Activated CD4-positive, alpha-beta T cell treated with anti-CD3 and anti-CD28 coated beads for 36 hours (primary cell): ENCODE data around the gene TK1. TPM values are rescaled to one million over a fixed set of nuclear protein-coding genes. Genes with fewer than 3 reads are reported as not detected.

Experiments used
- ATAC-seq: fragments of 200-7000 bp; cut with Tn5 transposase; one replicate; pipeline ENCODE4 v1.10.0; 2021; ENCODE audit warnings: mild to moderate bottlenecking, moderate library complexity
- CTCF ChIA-PET: fragments of 350-600 bp; sonication (Branson Sonifier 250); formaldehyde crosslinking; loops from one replicate; lab custom pipeline; 2021; ENCODE audit warnings: antibody characterized with exemption; lab: Charles Lee
- POLR2A ChIA-PET: fragments of 350-600 bp; sonication (Branson Sonifier 250); formaldehyde crosslinking; loops from one replicate; lab custom pipeline; 2021; ENCODE audit warnings: antibody characterized with exemption, inconsistent platforms; lab: Charles Lee
- DNase-seq: peaks from one replicate; pipeline ENCODE4 v3.0.0-alpha.2; 2020
- H3K27ac Mint-ChIP-seq: one replicate; pipeline ENCODE4 v1.8.0; 2021; ENCODE audit warnings: mixed read lengths
- H3K27me3 Mint-ChIP-seq: one replicate; pipeline ENCODE4 v1.8.0; 2021; ENCODE audit warnings: mixed read lengths
- H3K36me3 Mint-ChIP-seq: one replicate; pipeline ENCODE4 v1.8.0; 2021; ENCODE audit warnings: low read depth, mixed read lengths
- H3K4me1 Mint-ChIP-seq: one replicate; pipeline ENCODE4 v1.8.0; 2021; ENCODE audit warnings: mixed read lengths
- H3K4me3 Mint-ChIP-seq: one replicate; pipeline ENCODE4 v1.8.0; 2021; ENCODE audit warnings: mild to moderate bottlenecking, moderate library complexity, mixed read lengths
- H3K9me3 Mint-ChIP-seq: one replicate; pipeline ENCODE4 v1.8.0; 2021; ENCODE audit warnings: low read depth, mixed read lengths
- intact Hi-C, 2 experiments: fragments of 100-400 bp; cut with DNase I in 1 of 2; cut with micrococcal nuclease in 1 of 2; formaldehyde crosslinking; loops; one replicate each; pipeline versions ENCODE4 v1.14.2 to v1.15.1; 2022 to 2024; cut with DNase I, micrococcal nuclease
- total RNA-seq, 2 experiments: library from RNA; stranded (reverse); gene quantifications; one replicate each; pipeline ENCODE4 v1.2.3, GENCODE V29; 2021

TK1 gene
- total RNA-seq, 2 experiments from 2014 or later = 157 to 195 TPM

- ATAC-seq (no peak), DNase-seq (no peak)
- ChIA-PET POLR2A (no interaction called here), CTCF (interaction anchor here (0.8 to 1.0 kb wide), 2 partner anchors 55 to 132 kb away, joined by 3 read pairs; no protein-coding TSS in a partner anchor)
- Mint-ChIP-seq H3K27me3 (no peaks in the 10 kb centered on the region), H3K27ac (no peak overlapping the region), H3K4me1 (peaks cover 5% of the 10 kb centered on the region), H3K36me3 (peaks cover 13% of the 10 kb centered on the region), H3K9me3 (no peaks in the 10 kb centered on the region), H3K4me3 (no peak overlapping the region)
- intact Hi-C loops = no loop called here
Measured at GRCh38 chr17:78197147-78197832, 10.4 kb upstream of the TK1 start.

- ChIA-PET CTCF (interaction anchor here (1.0 kb wide), 1 partner anchor 132 kb away, joined by 3 read pairs; no protein-coding TSS in a partner anchor), POLR2A (no interaction called here)
- ATAC-seq (no peak), DNase-seq (no peak)
- H3K27me3 Mint-ChIP-seq = no peaks in the 10 kb centered on the region
- H3K27ac Mint-ChIP-seq = no peak overlapping the region
- H3K4me1 Mint-ChIP-seq = peaks cover 5% of the 10 kb centered on the region
- no peaks in the 10 kb centered on the region for H3K9me3 Mint-ChIP-seq
- no peak overlapping the region for H3K4me3 Mint-ChIP-seq
- H3K36me3 Mint-ChIP-seq = peaks cover 15% of the 10 kb centered on the region
- intact Hi-C loops = no loop called here
Measured at GRCh38 chr17:78196716-78197115, 9.9 kb upstream of the TK1 start.

GRCh38 chr17:78185981-78186691 is 716 bp downstream of the TK1 start:
- Mint-ChIP-seq H3K9me3 (no peaks in the 10 kb centered on the region), H3K4me3 (peak overlapping the region; percentile 78), H3K27ac (peak overlapping the region; percentile 42), H3K36me3 (peaks cover 40% of the 10 kb centered on the region), H3K4me1 (peaks cover 29% of the 10 kb centered on the region), H3K27me3 (no peaks in the 10 kb centered on the region)
- intact Hi-C loops = loop anchor here (2.0 kb wide), 4 partner anchors 17 to 227 kb away; partner anchors contain the start of genes SOCS3 (in 1 of the 2), SYNGR2 (in 1 of the 2) and TNRC6C (in 1 of the 2)
- POLR2A ChIA-PET = interaction anchor here (0.6 to 1.2 kb wide), 5 partner anchors 10 to 579 kb away, joined by 3 to 5 read pairs (median 4); no protein-coding TSS in a partner anchor
- DNase-seq = peak; percentile 45
- CTCF ChIA-PET = interaction anchor here (0.6 to 3.2 kb wide), 5 partner anchors 10 to 951 kb away, joined by 3 to 21 read pairs (median 4); no protein-coding TSS in a partner anchor
- peak; percentile 12 for ATAC-seq

GRCh38 chr17:78184868-78185267 is 2.0 kb downstream of the TK1 start:
- H3K4me3 Mint-ChIP-seq = peak overlapping the region; percentile 78
- POLR2A ChIA-PET = no interaction called here
- intact Hi-C loops = no loop called here
- peaks cover 46% of the 10 kb centered on the region for H3K36me3 Mint-ChIP-seq
- DNase-seq (no peak), ATAC-seq (no peak)
- peaks cover 31% of the 10 kb centered on the region for H3K4me1 Mint-ChIP-seq
- peak overlapping the region; percentile 53 for H3K27ac Mint-ChIP-seq
- CTCF ChIA-PET = interaction anchor here (0.6 to 1.2 kb wide), 3 partner anchors 9 to 364 kb away, joined by 3 read pairs; no protein-coding TSS in a partner anchor
- no peaks in the 10 kb centered on the region for H3K9me3 Mint-ChIP-seq
- no peaks in the 10 kb centered on the region for H3K27me3 Mint-ChIP-seq

- H3K27me3 Mint-ChIP-seq = no peaks in the 10 kb centered on the region
- peaks cover 31% of the 10 kb centered on the region for H3K4me1 Mint-ChIP-seq
- H3K4me3 Mint-ChIP-seq = peak overlapping the region; percentile 78
- ATAC-seq (no peak), DNase-seq (no peak)
- POLR2A ChIA-PET = no interaction called here
- H3K36me3 Mint-ChIP-seq = peaks cover 51% of the 10 kb centered on the region
- no peak overlapping the region for H3K27ac Mint-ChIP-seq
- no peaks in the 10 kb centered on the region for H3K9me3 Mint-ChIP-seq
- CTCF ChIA-PET = interaction anchor here (0.6 to 1.2 kb wide), 3 partner anchors 9 to 364 kb away, joined by 3 read pairs; no protein-coding TSS in a partner anchor
- intact Hi-C loops = no loop called here
Measured at GRCh38 chr17:78184351-78184750, 2.5 kb downstream of the TK1 start.

- H3K27me3 Mint-ChIP-seq = no peaks in the 10 kb centered on the region
- CTCF ChIA-PET = interaction anchor here (0.7 to 1.2 kb wide), 2 partner anchors 8 to 73 kb away, joined by 3 read pairs; no protein-coding TSS in a partner anchor
- peaks cover 31% of the 10 kb centered on the region for H3K4me1 Mint-ChIP-seq
- H3K27ac Mint-ChIP-seq = no peak overlapping the region
- no peak for ATAC-seq
- peak overlapping the region; percentile 1 for H3K4me3 Mint-ChIP-seq
- H3K36me3 Mint-ChIP-seq = peaks cover 55% of the 10 kb centered on the region
- POLR2A ChIA-PET = no interaction called here
- no peaks in the 10 kb centered on the region for H3K9me3 Mint-ChIP-seq
- intact Hi-C loops = no loop called here
- no peak for DNase-seq
Measured at GRCh38 chr17:78183916-78184315, 2.9 kb downstream of the TK1 start.

- ATAC-seq (no peak), DNase-seq (no peak)
- H3K27ac Mint-ChIP-seq = no peak overlapping the region
- H3K4me1 Mint-ChIP-seq = peaks cover 28% of the 10 kb centered on the region
- no peaks in the 10 kb centered on the region for H3K9me3 Mint-ChIP-seq
- intact Hi-C loops = no loop called here
- no peaks in the 10 kb centered on the region for H3K27me3 Mint-ChIP-seq
- POLR2A ChIA-PET = interaction anchor here (0.6 kb wide), 1 partner anchor 76 kb away, joined by 8 read pairs; no protein-coding TSS in a partner anchor
- peaks cover 60% of the 10 kb centered on the region for H3K36me3 Mint-ChIP-seq
- H3K4me3 Mint-ChIP-seq = no peak overlapping the region
- CTCF ChIA-PET = interaction anchor here (0.6 to 1.5 kb wide), 5 partner anchors 20 to 1602 kb away, joined by 3 to 4 read pairs (median 3); no protein-coding TSS in a partner anchor
Measured at GRCh38 chr17:78182504-78182903, 4.3 kb downstream of the TK1 start.

- H3K36me3 Mint-ChIP-seq = peaks cover 59% of the 10 kb centered on the region
- ATAC-seq (no peak), DNase-seq (no peak)
- no peak overlapping the region for H3K27ac Mint-ChIP-seq
- intact Hi-C loops = no loop called here
- POLR2A ChIA-PET = no interaction called here
- no peak overlapping the region for H3K4me3 Mint-ChIP-seq
- H3K4me1 Mint-ChIP-seq = peaks cover 34% of the 10 kb centered on the region
- no peaks in the 10 kb centered on the region for H3K9me3 Mint-ChIP-seq
- CTCF ChIA-PET = interaction anchor here (0.6 to 0.8 kb wide), 2 partner anchors 9 to 44 kb away, joined by 3 read pairs; no protein-coding TSS in a partner anchor
- no peaks in the 10 kb centered on the region for H3K27me3 Mint-ChIP-seq
Measured at GRCh38 chr17:78180508-78180907, 6.3 kb downstream of the TK1 start.

- POLR2A ChIA-PET = no interaction called here
- H3K36me3 Mint-ChIP-seq = peaks cover 61% of the 10 kb centered on the region
- H3K9me3 Mint-ChIP-seq = no peaks in the 10 kb centered on the region
- CTCF ChIA-PET = no interaction called here
- ATAC-seq (no peak), DNase-seq (no peak)
- H3K4me1 Mint-ChIP-seq = peaks cover 29% of the 10 kb centered on the region
- H3K4me3 Mint-ChIP-seq = no peak overlapping the region
- intact Hi-C loops = no loop called here
- H3K27ac Mint-ChIP-seq = no peak overlapping the region
- H3K27me3 Mint-ChIP-seq = no peaks in the 10 kb centered on the region
Measured at GRCh38 chr17:78180083-78180482, 6.8 kb downstream of the TK1 start.

- ATAC-seq (no peak), DNase-seq (no peak)
- POLR2A ChIA-PET = no interaction called here
- H3K4me3 Mint-ChIP-seq = no peak overlapping the region
- peaks cover 58% of the 10 kb centered on the region for H3K36me3 Mint-ChIP-seq
- peaks cover 25% of the 10 kb centered on the region for H3K4me1 Mint-ChIP-seq
- intact Hi-C loops = no loop called here
- H3K27me3 Mint-ChIP-seq = no peaks in the 10 kb centered on the region
- H3K9me3 Mint-ChIP-seq = no peaks in the 10 kb centered on the region
- H3K27ac Mint-ChIP-seq = no peak overlapping the region
- CTCF ChIA-PET = interaction anchor here (1.3 kb wide), 1 partner anchor 67 kb away, joined by 3 read pairs; no protein-coding TSS in a partner anchor
Measured at GRCh38 chr17:78179372-78179771, 7.5 kb downstream of the TK1 start.

- H3K4me1 Mint-ChIP-seq = peaks cover 47% of the 10 kb centered on the region
- no peaks in the 10 kb centered on the region for H3K9me3 Mint-ChIP-seq
- CTCF ChIA-PET = interaction anchor here (0.6 to 4.1 kb wide), 23 partner anchors 10 to 157 kb away, joined by 3 to 21 read pairs (median 4); partner anchors contain the start of genes AFMID, TK1 and TMC6
- no peak overlapping the region for H3K27ac Mint-ChIP-seq
- POLR2A ChIA-PET = interaction anchor here (0.5 to 1.0 kb wide), 2 partner anchors 10 to 250 kb away, joined by 4 read pairs; partner anchors contain the start of gene TK1
- H3K4me3 Mint-ChIP-seq = no peak overlapping the region
- peak; percentile 77 for ATAC-seq
- H3K27me3 Mint-ChIP-seq = no peaks in the 10 kb centered on the region
- H3K36me3 Mint-ChIP-seq = peaks cover 61% of the 10 kb centered on the region
- intact Hi-C loops = loop anchor here (1.0 kb wide), 3 partner anchors 64 to 157 kb away; no protein-coding TSS in a partner anchor
- peak; percentile 86 for DNase-seq
Measured at GRCh38 chr17:78176548-78177025, 10.3 kb downstream of the TK1 start.
